Neural progenitor cell (in vitro differentiated cells): ENCODE measurements around the gene MMUT. TPM values are rescaled to one million over a fixed set of nuclear protein-coding genes. Genes with fewer than 3 reads are reported as not detected.

Experiments used
- DNase-seq: peaks from one replicate; pipeline ENCODE4 v3.0.0-alpha.2; 2016; ENCODE audit warnings: low spot score
- H2AFZ ChIP-seq: fragments of 200-600 bp; sonication (generic); replicated peaks from 2 replicates; pipeline ENCODE4 v1.6.1; 2016; ENCODE audit warnings: antibody characterized with exemption
- H3F3A ChIP-seq: fragments of 200-600 bp; sonication (generic); 2 replicates; pipeline ENCODE4 v1.6.1; 2016; ENCODE audit warnings: antibody characterized with exemption, low read depth
- H3K27ac ChIP-seq: fragments of 200-600 bp; sonication (generic); 2 replicates; pipeline ENCODE4 v1.5.1; 2016; ENCODE audit warnings: mild to moderate bottlenecking
- H3K27me3 ChIP-seq: fragments of 200-600 bp; sonication (generic); 2 replicates; pipeline ENCODE4 v1.6.1; 2016; ENCODE audit warnings: mild to moderate bottlenecking, moderate library complexity
- H3K36me3 ChIP-seq: fragments of 200-600 bp; sonication (generic); 2 replicates; pipeline ENCODE4 v1.5.1; 2016
- H3K4me1 ChIP-seq: fragments of 200-600 bp; sonication (generic); 2 replicates; pipeline ENCODE4 v1.6.1; 2016; ENCODE audit warnings: mixed run types
- H3K4me2 ChIP-seq: fragments of 200-600 bp; sonication (generic); 2 replicates; pipeline ENCODE4 v1.6.1; 2016
- H3K4me3 ChIP-seq: fragments of 200-600 bp; sonication (generic); 2 replicates; pipeline ENCODE4 v1.5.1; 2016
- H3K79me2 ChIP-seq: fragments of 200-600 bp; sonication (generic); 2 replicates; pipeline ENCODE4 v1.6.1; 2016; ENCODE audit warnings: low read depth
- H3K9ac ChIP-seq: fragments of 200-600 bp; sonication (generic); 2 replicates; pipeline ENCODE4 v1.6.1; 2016
- H3K9me3 ChIP-seq: fragments of 200-600 bp; sonication (generic); 2 replicates; pipeline ENCODE4 v1.5.1; 2016; ENCODE audit warnings: low read depth
- H4K20me1 ChIP-seq: fragments of 200-600 bp; sonication (generic); 2 replicates; pipeline ENCODE4 v1.6.1; 2016; ENCODE audit warnings: low read depth
- H3K27ac Mint-ChIP-seq: 3 replicates; pipeline ENCODE4 v1.8.0; 2021; ENCODE audit warnings: mixed read lengths
- H3K27me3 Mint-ChIP-seq: 2 replicates; pipeline ENCODE4 v1.8.0; 2022; ENCODE audit warnings: low read depth, mild to moderate bottlenecking, inconsistent platforms, moderate library complexity, mixed read lengths; ENCODE audit not compliant: insufficient read depth
- H3K36me3 Mint-ChIP-seq: 3 replicates; pipeline ENCODE4 v1.8.0; 2021; ENCODE audit warnings: mixed read lengths
- H3K4me1 Mint-ChIP-seq: 3 replicates; pipeline ENCODE4 v1.8.0; 2021; ENCODE audit warnings: mixed read lengths
- H3K4me3 Mint-ChIP-seq: 3 replicates; pipeline ENCODE4 v1.8.0; 2021; ENCODE audit warnings: mild to moderate bottlenecking, moderate library complexity, mixed read lengths
- H3K9me3 Mint-ChIP-seq: 3 replicates; pipeline ENCODE4 v1.8.0; 2020; ENCODE audit warnings: mixed read lengths
- CTCF ChIP-seq: fragments of 200-600 bp; sonication (generic); IDR thresholded peaks from 2 replicates; pipeline ENCODE4 v1.5.1; 2017; ENCODE audit warnings: antibody characterized with exemption, mild to moderate bottlenecking
- EZH2 ChIP-seq: fragments of 200-600 bp; sonication (generic); IDR thresholded peaks from 2 replicates; pipeline ENCODE4 v1.6.1; 2017; ENCODE audit warnings: antibody characterized with exemption, mild to moderate bottlenecking, moderate library complexity
- EZH2phosphoT487 ChIP-seq: fragments of 200-600 bp; sonication (generic); IDR thresholded peaks from 2 replicates; pipeline ENCODE4 v1.6.1; 2017; ENCODE audit warnings: antibody characterized with exemption
- total RNA-seq: library from RNA; depleted of rRNA; stranded (reverse); fragments of >200 nt; gene quantifications from 2 replicates; pipeline ENCODE4 v1.2.3, GENCODE V29; 2015; ENCODE audit warnings: low replicate concordance

MMUT gene
- total RNA-seq, 1 donor from 2014 or later, result 23.9 TPM

GRCh38 chr6:49430187-49430586 lies 32.9 kb downstream of the MMUT start:
- Histone ChIP-seq H3K4me3 (no peak overlapping the region), H3K4me2 (no peak overlapping the region), H3K9ac (no peak overlapping the region), H3K27me3 (no peaks in the 10 kb centered on the region), H3K27ac (no peak overlapping the region), H3K36me3 (peaks cover 10% of the 10 kb centered on the region), H2AFZ (no peak overlapping the region), H3F3A (no peaks in the 10 kb centered on the region), H4K20me1 (no peaks in the 10 kb centered on the region), H3K4me1 (no peaks in the 10 kb centered on the region), H3K9me3 (no peaks in the 10 kb centered on the region), H3K79me2 (no peaks in the 10 kb centered on the region)
- DNase-seq, result no peak
- Mint-ChIP-seq H3K27ac (no peak overlapping the region), H3K36me3 (peaks cover 16% of the 10 kb centered on the region), H3K4me1 (no peaks in the 10 kb centered on the region), H3K27me3 (no peaks in the 10 kb centered on the region), H3K4me3 (no peak overlapping the region), H3K9me3 (no peaks in the 10 kb centered on the region)
- TF ChIP-seq EZH2phosphoT487 (no peak), EZH2 (no peak)

GRCh38 chr6:49423817-49424216 lies 39.2 kb downstream of the MMUT start:
- no peak overlapping the region for H3K27ac Mint-ChIP-seq
- no peak overlapping the region for H3K4me3 ChIP-seq
- H3K9ac ChIP-seq, result no peak overlapping the region
- no peak overlapping the region for H2AFZ ChIP-seq
- H3K4me3 Mint-ChIP-seq, result no peak overlapping the region
- H3K27me3 ChIP-seq, result no peaks in the 10 kb centered on the region
- H3K4me2 ChIP-seq, result no peak overlapping the region
- no peaks in the 10 kb centered on the region for H3F3A ChIP-seq
- DNase-seq, result no peak
- H3K79me2 ChIP-seq, result no peaks in the 10 kb centered on the region
- no peaks in the 10 kb centered on the region for H4K20me1 ChIP-seq
- H3K27ac ChIP-seq, result no peak overlapping the region
- H3K4me1 ChIP-seq, result no peaks in the 10 kb centered on the region
- H3K4me1 Mint-ChIP-seq, result no peaks in the 10 kb centered on the region
- TF ChIP-seq CTCF, result peak; percentile 31
- no peak for TF ChIP-seq EZH2
- no peaks in the 10 kb centered on the region for H3K9me3 ChIP-seq
- no peaks in the 10 kb centered on the region for H3K9me3 Mint-ChIP-seq
- no peaks in the 10 kb centered on the region for H3K36me3 ChIP-seq
- H3K27me3 Mint-ChIP-seq, result no peaks in the 10 kb centered on the region
- H3K36me3 Mint-ChIP-seq, result no peaks in the 10 kb centered on the region

- no peaks in the 10 kb centered on the region for H4K20me1 ChIP-seq
- H3K79me2 ChIP-seq, result no peaks in the 10 kb centered on the region
- Mint-ChIP-seq H3K27me3 (peaks cover 2% of the 10 kb centered on the region), H3K36me3 (no peaks in the 10 kb centered on the region), H3K4me3 (no peak overlapping the region), H3K4me1 (no peaks in the 10 kb centered on the region), H3K9me3 (no peaks in the 10 kb centered on the region), H3K27ac (no peak overlapping the region)
- no peaks in the 10 kb centered on the region for H3K9me3 ChIP-seq
- no peaks in the 10 kb centered on the region for H3F3A ChIP-seq
- H3K4me3 ChIP-seq, result no peak overlapping the region
- no peaks in the 10 kb centered on the region for H3K27me3 ChIP-seq
- H3K4me1 ChIP-seq, result no peaks in the 10 kb centered on the region
- no peak overlapping the region for H3K27ac ChIP-seq
- H3K36me3 ChIP-seq, result no peaks in the 10 kb centered on the region
- H2AFZ ChIP-seq, result no peak overlapping the region
- TF ChIP-seq CTCF (no peak), EZH2 (no peak), EZH2phosphoT487 (no peak)
- DNase-seq, result no peak
- no peak overlapping the region for H3K9ac ChIP-seq
- no peak overlapping the region for H3K4me2 ChIP-seq
These were observed 46.9 kb downstream of the MMUT start for GRCh38 chr6:49416195-49416594.

- no peak overlapping the region for H3K4me2 ChIP-seq
- Mint-ChIP-seq H3K27me3 (peaks cover 2% of the 10 kb centered on the region), H3K4me3 (no peak overlapping the region), H3K36me3 (no peaks in the 10 kb centered on the region), H3K4me1 (no peaks in the 10 kb centered on the region), H3K9me3 (no peaks in the 10 kb centered on the region), H3K27ac (no peak overlapping the region)
- no peaks in the 10 kb centered on the region for H3K36me3 ChIP-seq
- no peaks in the 10 kb centered on the region for H3K4me1 ChIP-seq
- no peak for DNase-seq
- no peak overlapping the region for H2AFZ ChIP-seq
- no peaks in the 10 kb centered on the region for H3K79me2 ChIP-seq
- H3K27me3 ChIP-seq, result no peaks in the 10 kb centered on the region
- no peaks in the 10 kb centered on the region for H4K20me1 ChIP-seq
- H3K27ac ChIP-seq, result no peak overlapping the region
- no peaks in the 10 kb centered on the region for H3F3A ChIP-seq
- no peak overlapping the region for H3K9ac ChIP-seq
- no peak overlapping the region for H3K4me3 ChIP-seq
- no peak for TF ChIP-seq CTCF
- TF ChIP-seq EZH2, result no peak
- TF ChIP-seq EZH2phosphoT487, result no peak
- no peaks in the 10 kb centered on the region for H3K9me3 ChIP-seq
These were observed 47.7 kb downstream of the MMUT start for GRCh38 chr6:49415358-49415757.
